NCI-H510A (cell line): ENCODE data around the gene CSGALNACT2.

Experiments
- DNase-seq: peaks from one replicate; lab custom pipeline; 2025; lab: John Stamatoyannopoulos, UW

Gene CSGALNACT2

DNA sequence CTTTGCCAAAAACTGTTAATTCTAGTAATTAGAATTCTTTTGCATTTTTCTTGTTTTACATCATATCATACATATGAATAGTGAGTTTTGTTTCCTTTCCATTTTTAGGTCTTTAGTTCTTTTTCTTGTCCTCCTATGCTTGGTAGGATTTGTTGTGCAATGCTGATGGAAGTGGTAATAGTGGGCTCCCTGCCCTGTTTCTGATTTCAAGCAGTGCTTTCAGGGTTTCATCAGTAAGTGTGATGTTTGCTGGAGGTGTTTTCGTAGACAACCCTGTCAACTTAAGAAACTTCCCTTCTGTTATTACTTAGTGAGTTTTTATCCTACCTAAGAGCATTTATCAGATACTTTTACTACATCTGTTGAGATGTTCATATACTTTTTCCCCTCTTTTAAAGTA, 50.5 kb downstream of the CSGALNACT2 start:
- no peak for DNase-seq

DNA sequence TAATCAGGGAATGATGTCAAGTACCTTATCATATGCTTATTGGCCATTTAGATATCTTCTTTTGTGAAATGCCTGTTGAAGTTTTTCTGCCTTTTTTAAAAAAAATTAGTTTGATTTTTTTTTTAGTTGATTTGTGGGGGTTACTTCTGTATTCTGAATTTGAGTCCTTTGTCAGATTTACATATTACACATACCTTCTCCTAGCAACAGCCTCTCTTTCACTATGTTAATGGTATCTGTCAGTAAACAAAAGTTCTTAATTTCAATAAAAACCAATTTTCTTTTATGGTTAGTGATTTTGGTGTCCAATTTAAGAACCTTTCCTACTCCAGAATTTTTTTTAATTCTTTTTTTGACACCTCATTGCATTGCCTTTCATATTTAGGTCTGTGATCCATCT, 52.0 kb downstream of the CSGALNACT2 start:
- DNase-seq, result no peak

DNA sequence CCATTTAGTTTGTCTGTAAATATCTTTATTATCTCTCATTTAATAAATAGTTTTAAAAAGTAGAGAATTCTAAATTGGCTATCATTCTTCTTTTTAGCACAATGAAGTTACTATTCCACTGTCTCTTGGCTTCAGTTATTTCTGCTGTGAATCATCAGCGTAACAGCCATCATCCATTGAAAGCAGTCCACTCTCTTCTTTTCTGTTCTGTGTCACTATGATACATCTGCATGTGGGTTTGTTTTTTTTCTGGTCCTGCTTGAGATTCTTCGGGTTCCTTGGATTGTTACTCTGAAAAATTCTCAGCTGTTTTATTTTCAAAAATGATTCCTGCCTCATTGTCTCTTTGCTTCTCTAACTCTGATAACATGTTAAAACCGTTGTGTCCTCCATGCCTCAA, 52.5 kb downstream of the CSGALNACT2 start:
- DNase-seq, result no peak

DNA sequence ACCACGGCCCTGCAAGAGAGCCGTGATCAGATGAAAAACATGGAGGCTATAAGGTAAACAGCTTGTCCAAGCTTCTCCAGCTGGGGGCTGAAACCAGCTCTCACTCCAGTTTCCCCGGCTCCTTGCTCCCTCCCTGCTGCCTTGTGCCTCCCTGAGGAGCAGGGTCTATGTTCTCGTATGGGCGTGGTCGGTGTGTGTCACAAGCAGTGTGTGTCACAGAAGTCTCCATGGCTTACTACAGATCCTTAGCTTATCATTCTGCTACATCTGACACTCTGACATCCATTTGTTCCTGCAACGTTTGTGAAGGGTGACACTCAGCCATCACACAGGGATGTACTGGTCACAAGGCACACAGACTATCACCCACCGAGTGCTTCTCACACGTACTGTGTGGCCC, 54.6 kb downstream of the CSGALNACT2 start:
- DNase-seq, result no peak

DNA sequence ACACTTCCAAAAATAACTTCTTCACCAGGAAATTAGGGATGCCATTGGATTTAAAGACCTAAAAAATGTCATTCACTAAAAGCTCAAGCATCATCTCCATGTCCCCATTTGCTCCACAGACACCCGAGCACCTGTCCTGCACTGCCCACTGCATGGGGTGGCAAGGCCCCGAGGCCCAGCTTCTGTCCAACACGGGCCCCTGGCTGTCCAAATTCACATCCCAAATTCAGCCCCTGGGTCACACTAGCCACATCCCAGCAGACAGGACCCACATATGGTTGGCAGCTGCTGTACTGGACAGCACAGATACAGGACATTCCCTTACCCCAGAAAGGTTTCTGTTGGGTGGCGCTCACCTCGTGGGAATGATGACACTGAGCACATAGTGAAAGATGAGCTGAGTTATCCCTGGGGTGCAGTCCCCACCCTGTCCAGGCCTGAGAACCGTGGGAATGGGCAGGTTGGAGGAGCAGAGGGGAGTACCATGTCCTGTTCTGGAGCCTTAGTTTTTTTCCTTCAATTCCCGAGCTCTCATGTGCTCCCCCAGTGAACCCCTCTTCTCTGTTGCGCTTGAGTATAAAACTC, 55.3 kb downstream of the CSGALNACT2 start:
- DNase-seq, result no peak

DNA sequence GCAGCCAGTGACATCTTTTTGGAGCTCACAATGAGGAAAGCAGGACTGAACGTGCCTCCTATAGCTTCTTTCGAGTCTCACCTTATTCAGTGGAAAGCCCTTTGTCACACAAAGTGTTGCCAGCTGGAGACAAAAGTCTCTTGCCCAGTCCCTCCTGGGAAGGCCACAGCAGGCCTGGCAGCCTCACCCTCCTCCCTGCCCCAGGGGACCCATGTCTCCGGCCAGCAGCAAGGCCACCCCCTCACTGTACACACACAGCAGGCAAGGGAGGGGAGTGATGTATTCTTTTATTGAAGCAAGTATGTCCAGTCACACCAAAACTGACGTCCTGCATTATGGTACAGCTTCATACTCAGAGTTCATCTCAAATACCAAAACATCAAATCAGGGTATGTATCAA, 56.0 kb downstream of the CSGALNACT2 start:
- no peak for DNase-seq

DNA sequence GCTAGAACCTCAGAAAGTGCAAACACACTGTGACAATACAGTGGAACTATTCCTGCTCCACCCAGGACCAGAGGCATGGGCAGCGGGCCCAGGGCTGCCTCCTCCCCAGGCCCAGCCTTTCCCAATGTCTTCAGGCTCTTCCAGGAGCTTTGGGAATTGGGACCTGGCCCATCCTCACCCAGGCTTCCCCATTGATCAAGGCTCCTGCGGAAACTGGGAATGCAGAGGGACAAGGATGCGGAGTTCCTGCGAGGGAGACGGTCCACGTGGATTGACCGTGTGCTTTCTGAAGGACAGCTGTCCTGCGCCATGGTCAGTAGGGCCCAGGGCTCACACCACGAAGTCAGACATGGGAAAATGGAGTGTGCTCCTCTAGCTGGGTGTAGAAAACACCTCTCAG, 56.6 kb downstream of the CSGALNACT2 start:
- no peak for DNase-seq

DNA sequence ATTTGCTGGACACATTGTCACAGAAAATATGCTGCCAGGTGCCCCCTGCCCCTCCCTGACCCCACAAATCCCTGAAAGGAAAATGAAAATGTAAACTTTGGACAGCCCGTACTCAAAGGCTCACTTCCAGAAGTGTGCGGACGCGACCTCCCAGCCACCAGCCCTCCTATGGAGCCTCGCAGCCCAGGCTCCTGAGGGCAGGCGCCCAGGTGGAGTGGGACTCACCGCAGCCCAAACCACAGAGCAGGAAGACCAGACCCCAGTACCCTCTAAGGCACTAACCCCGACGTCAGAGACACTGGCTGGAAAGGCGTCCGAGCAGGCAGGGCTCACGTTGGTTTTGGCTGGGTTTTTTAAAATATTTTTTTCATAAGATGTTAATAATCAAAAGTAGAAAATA, 57.3 kb downstream of the CSGALNACT2 start:
- DNase-seq, result no peak

DNA sequence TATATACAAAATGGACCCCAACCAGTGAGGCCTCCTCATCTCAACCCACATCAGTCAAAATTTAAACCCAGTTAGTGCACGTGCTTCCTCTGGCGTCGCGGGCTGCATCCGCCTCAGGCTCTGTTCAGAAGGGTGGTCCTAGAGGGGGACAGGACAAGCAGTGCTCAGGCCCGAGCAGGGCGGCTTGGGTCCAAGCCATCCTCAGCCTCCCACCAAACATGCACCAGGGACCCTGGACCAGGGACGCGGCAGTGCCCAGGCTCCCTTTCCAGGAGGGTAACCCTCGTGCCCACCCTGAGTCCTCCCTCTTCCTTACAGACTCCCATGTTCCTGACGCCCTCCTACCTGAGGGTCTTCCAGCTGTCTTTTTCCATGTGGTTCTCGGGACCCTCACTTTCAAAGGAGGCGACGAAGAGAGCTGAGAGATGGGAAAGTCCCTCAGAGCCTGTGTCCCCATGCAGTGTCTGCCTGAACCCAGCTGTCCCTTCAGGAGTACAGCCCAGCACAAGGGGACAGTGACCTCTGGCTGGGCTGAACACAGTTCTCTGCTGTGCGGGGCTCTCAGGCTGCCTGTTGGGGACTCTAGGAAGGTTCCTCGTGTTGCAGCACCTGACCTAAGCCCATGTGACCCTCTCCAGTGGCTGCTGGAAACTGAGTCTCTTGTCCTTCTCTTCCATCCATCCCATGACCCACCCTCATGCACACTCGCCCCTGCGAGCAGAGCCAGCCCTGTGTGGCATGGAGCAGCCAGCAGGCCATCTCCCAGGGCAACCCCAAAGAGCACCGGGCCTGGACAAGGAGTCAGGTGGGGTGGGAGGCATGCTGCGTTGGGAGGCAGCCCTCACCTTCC, 58.1 kb downstream of the CSGALNACT2 start:
- no peak for DNase-seq

DNA sequence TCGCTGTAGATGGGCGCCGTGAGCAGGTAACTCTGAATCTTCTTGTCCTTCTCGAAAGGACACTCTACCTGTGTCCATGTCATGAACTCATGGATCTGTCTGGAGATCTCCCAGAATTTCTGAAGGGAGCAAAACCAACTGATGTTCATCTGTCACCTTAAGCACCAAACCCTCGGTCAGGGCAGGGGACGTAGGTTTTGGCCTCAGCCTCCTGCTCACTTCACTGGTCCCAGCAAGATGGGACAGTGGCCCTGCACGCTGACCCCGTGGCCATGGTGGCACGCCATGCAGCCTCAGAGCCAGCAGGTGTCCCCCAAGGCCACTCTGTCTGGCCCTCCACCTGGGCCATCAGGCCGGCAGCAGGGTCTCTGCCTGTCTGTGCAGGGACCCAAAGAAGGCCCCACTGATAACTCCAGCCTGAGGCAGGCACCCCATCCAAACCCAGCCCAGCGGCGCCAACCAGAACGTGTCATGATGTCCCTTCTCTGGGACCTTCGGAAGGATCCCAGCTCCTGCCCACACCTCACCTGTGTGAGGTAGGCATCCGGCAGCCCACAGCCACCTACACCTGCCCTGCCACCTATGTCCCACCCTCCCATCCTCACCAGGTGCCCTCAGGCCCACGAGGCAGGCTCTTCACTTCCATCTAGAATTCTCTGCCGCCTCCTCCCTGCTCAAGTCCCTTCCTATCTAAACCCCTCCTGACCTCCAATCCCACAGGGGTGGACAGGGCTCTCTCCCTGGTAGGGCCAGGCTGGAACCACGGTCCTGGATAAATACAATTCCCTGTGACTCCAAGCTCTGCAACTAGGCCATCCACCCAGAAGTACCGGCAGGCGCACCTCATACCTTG, 59.0 kb downstream of the CSGALNACT2 start:
- no peak for DNase-seq

DNA sequence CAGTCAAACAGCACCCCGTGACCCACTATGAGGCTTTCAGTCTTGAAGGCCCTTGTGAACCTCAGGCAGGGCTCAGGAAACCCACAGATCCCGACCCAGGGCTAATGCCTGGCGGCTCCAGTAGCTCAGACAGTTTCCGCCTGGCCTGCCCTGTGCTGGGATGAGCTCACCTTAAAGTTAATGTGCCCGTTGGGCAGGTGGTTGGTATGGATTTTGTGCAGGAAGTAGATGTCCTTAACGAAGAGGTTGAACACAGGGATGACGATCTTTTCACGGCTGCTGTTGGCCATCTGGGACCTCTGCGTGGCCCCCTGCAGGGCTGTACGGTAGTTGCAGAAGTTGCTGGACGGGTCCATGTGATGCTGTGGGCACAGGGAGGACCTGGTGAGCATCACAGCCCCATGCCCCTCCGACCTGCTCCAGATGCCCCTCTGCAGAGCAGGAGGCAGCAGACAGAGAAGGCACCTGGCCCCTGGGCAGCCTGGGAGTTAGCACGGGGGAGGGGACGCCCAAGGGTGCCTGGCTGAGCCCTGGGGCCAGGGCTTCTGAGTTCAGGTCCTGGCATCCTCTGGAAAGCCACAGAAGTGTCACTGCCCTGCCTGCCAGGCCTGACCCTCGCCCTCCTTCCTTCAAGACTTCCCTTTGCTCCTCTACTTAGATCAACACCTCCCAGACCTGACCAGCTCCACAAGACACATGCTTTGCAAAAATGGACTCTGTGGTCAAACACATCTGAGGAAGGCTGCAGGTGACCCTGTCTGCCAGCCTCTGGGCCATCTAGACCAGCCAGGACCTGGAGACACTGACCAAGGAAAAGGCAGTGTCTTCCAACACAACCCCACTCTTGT, 59.8 kb downstream of the CSGALNACT2 start:
- DNase-seq, result no peak

DNA sequence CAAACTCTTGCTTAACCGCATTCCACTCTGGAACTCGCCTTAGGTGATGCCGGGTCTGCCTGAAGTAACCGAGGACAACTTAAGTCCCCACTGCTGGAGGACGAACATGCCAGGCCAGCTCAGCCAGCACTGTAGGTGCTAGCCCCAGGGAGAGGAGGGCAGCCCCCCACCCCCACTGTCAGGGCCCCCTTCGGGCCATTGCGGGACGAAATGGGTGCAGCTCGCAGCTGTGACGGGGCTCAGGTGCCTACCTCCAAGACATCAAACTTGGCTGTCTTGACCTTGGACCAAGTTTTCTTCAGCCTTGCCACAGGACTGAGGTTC, 60.4 kb downstream of the CSGALNACT2 start:
- DNase-seq, result no peak

DNA sequence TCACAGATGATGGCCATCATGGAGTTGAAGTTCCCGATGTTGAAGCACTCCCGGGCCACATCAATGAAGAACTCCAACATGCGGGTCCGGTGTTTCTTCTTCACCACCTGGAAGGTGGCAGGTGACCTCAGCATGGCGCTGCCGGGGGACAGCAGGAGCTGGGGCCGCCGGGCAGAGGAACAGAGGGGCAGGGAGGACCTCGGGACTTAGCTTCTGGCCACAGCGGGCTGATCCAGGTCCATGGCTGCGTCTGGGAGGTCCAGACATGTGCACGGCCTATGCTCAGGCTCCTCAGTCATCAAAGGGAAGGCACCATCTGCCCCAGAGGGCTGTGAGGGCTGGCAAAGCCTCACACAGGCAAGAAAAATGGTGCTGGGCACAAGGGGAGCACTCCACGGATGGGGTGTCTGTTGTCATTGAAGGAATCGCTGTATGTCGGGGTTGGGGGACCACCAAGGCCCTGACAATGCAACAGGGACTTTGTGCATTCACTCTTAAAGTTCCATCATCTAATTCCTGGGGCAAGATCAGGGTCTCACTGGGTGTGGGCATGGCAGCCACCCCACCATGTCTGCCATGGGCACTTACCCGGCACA, 60.9 kb downstream of the CSGALNACT2 start:
- no peak for DNase-seq

DNA sequence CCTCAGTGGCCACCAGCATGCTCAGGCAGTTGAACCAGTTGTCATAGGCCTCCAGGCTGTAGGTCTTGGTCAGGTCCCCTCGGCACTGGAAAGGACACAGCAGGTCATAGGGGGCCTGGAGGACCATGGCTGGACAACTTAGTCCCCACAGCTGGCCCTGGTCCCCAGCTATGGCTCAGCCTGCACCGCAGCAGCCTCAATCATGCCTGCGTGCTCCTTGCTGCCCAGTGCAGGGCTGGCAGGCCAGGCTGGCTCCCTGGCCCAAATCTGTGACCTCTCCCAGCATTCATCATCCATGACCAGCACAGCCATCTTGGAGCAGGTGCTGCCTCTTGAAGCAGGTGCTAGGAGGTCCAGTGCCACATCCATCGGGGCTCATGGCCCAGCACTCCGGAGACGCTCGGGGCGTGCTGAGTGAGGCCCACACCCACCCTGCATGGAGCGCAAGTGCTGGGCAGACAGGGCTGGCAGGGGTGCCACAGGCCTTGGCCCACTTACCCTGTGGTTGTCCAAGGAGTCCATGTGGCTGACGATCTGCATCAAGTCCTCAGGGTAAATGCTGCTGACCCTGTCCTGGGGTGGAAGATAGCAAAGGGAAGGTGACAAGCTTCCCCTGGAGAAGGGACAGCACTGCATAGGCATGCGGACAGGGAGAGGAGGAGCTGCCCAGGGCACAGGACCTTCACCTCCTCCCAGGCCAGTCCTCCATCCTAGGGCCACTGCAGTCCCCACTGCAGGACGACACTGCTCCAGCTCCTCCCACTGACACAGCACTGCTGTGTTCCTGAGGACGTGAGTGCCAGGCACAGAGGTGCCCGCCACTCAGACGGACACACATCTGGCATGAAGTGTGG, 61.7 kb downstream of the CSGALNACT2 start:
- DNase-seq, result no peak

DNA sequence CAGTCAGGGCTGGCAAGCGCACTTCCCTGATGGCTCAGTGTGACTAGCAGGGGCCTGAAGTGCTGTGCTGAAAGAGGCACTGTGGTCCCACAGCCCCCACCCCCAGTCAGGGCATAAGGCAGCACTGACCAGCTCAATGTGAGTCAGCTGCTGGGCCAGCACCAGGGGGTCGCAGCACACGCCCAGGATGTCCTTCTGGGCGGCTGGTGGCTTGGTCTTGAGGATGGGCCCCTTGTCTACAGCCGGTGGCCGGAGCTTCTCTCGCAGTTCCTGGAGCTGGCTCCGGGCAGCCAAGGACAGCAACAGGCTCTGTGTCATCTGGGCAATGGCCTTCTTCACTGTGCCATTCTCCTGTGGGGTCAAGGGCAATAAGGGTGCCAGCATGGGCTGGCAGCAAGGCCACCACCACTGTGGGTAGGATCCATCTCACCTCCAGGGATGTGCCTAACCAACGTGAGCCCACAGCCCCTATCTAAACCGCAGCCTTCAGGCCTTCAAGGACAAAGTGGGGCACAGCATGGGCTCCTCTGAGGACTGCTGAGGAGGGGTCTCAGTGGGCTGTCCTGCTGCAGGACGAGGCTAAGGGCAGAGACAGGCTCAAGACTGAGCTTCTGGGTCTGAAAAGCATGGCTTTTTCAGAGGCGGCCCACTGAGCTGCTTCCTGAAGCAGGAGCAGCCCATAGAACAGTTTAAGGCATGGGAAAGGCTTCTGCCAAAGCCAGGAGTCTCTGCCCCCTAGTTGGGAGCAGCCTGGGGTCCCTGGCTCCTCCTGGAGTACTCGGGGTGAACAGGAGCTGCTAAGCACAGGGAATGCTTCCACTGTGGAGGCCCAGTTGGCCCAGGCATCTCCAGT, 62.5 kb downstream of the CSGALNACT2 start:
- DNase-seq, result no peak

DNA sequence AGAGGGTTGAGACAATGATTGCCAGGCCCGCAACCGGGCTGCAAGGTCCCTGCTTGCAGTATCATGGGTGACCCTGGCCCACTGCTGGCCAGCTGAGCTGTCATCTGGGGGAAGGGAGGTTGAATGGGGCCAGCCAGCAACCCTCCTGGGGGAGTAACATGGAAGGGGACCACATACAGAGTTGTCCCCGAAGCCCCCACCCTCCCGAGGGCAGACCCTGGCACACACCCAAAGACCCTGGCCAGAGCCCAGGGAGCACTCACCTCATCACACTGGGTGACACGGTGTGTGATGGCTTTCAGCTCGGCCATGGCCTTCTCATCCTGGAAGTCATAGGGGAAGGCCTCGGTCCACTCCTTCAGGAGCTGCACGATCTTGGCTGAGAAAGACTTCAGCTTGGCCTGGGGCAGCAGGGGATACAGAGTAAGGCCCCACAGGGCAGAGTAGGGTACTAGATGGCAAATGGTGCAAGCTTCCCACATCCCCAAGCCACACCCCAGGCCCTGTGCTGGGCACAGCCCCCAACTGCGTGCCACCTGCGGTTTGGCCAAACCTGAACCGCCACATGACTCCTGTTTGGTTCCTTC, 63.4 kb downstream of the CSGALNACT2 start:
- DNase-seq, result no peak

DNA sequence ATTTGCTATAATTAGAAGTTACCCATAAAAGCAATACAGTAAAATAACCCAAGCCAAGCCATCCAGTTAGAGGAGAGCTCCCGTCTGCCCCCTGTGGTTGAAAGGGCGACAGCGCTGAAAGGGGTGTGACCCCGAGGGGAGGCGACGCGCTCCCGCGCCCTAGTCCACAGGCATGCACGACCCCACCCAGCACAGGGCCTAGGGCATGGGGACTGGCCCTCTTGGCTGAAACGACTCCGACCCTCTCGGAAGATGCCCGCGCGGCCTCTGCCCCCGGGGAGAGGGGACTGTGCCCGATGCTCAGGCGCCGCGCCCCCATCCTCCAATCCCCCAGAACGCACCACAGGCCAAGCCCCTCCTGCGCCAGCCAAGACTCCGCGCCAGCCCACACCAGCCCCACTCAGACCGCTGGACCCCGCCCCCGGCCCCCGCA, 64.0 kb downstream of the CSGALNACT2 start:
- DNase-seq, result no peak

DNA sequence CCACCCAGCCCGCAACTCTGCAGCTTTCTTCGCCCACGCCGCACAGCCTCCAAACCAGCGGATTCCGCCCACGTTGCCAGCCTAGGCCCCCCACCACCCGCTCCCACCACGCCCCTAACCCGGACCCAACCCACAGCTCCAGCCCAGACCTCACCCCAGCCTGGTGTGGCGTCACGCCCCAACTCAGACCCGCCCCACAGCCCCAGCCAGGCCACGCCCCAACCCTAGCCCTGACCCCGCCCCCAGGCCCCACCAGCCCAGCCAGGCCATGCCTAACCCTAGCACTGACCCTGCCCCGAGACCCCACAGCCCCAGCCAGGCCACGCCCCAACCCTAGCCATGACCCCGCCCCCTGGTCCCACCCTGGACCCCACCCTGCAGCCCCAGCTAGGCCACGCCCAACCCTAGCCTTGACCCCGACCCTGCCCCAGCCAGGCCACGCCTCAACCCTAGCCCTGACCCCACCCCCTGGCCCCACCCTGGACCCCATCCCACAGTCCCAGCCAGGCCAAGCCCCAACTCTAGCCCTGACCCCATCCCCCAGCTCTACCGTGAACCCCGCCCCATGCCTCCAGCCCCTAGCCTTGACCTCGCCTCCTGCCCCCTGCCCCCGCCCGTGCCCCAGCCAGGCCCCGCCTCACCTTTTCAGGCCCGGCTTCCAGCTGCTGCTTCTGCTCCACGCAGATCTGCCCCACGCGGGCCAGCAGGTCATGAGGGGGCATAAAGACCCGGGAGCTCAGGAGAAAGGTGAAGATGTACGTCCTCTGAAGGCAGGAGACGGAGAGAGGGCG, 64.6 kb downstream of the CSGALNACT2 start:
- DNase-seq, result no peak
